Activated CD8-positive, alpha-beta T cell treated with anti-CD3 and anti-CD28 coated beads for 36 hours (primary cell): Measurements from ENCODE around the gene TNS1. TPM values are rescaled to one million over a fixed set of nuclear protein-coding genes. Genes with fewer than 3 reads are reported as not detected.

Experiments used
- ATAC-seq: fragments of 200-7000 bp; cut with Tn5 transposase; one replicate; pipeline ENCODE4 v1.10.0; 2021; ENCODE audit warnings: mild to moderate bottlenecking, moderate library complexity
- CTCF ChIA-PET: fragments of 350-600 bp; sonication (Branson Sonifier 250); formaldehyde crosslinking; loops from one replicate; lab custom pipeline; 2021; ENCODE audit warnings: antibody characterized with exemption; lab: Charles Lee
- POLR2A ChIA-PET: fragments of 350-600 bp; sonication (Branson Sonifier 250); formaldehyde crosslinking; loops from one replicate; lab custom pipeline; 2021; ENCODE audit warnings: antibody characterized with exemption; lab: Charles Lee
- DNase-seq: peaks from one replicate; pipeline ENCODE4 v3.0.0-alpha.2; 2020
- H3K27ac Mint-ChIP-seq: one replicate; pipeline ENCODE4 v1.8.0; 2021; ENCODE audit warnings: mild to moderate bottlenecking, mixed read lengths
- H3K27me3 Mint-ChIP-seq: one replicate; pipeline ENCODE4 v1.8.0; 2021; ENCODE audit warnings: mixed read lengths
- H3K36me3 Mint-ChIP-seq: one replicate; pipeline ENCODE4 v1.8.0; 2021; ENCODE audit warnings: low read depth, mixed read lengths
- H3K4me1 Mint-ChIP-seq: one replicate; pipeline ENCODE4 v1.8.0; 2021; ENCODE audit warnings: low read depth, mixed read lengths
- H3K4me3 Mint-ChIP-seq: one replicate; pipeline ENCODE4 v1.8.0; 2021; ENCODE audit warnings: mild to moderate bottlenecking, moderate library complexity, mixed read lengths
- H3K9me3 Mint-ChIP-seq: one replicate; pipeline ENCODE4 v1.8.0; 2021; ENCODE audit warnings: mixed read lengths
- CTCF ChIP-seq: fragments of 200-600 bp; IDR thresholded peaks from one replicate; pipeline ENCODE4 v1.8.0; 2022; ENCODE audit warnings: antibody characterized with exemption, mild to moderate bottlenecking
- intact Hi-C: fragments of 100-400 bp; cut with micrococcal nuclease; formaldehyde crosslinking; loops from one replicate; pipeline ENCODE4 v1.10.0; 2022
- total RNA-seq, 2 experiments: library from RNA; stranded (reverse); gene quantifications; one replicate each; pipeline ENCODE4 v1.2.3, GENCODE V29; 2021

Gene TNS1
- total RNA-seq, 2 experiments from 2014 or later = 1.8 to 2.0 TPM

- DNase-seq = no peak
- ChIA-PET POLR2A (no interaction called here), CTCF (interaction anchor here (1.8 to 2.5 kb wide), 3 partner anchors 58 to 155 kb away, joined by 5 to 8 read pairs (median 7); no protein-coding TSS in a partner anchor)
- Mint-ChIP-seq H3K4me3 (no peak overlapping the region), H3K27ac (no peak overlapping the region), H3K27me3 (peaks cover 22% of the 10 kb centered on the region), H3K36me3 (no peaks in the 10 kb centered on the region), H3K4me1 (no peaks in the 10 kb centered on the region), H3K9me3 (no peaks in the 10 kb centered on the region)
- intact Hi-C loops = no loop called here
- TF ChIP-seq CTCF = no peak
- no peak for ATAC-seq
Measured at GRCh38 chr2:217944366-217944765, 58.4 kb downstream of the TNS1 start.

GRCh38 chr2:217943446-217944321 is 59.1 kb downstream of the TNS1 start:
- H3K4me1 Mint-ChIP-seq = no peaks in the 10 kb centered on the region
- no peaks in the 10 kb centered on the region for H3K9me3 Mint-ChIP-seq
- no peak overlapping the region for H3K27ac Mint-ChIP-seq
- H3K36me3 Mint-ChIP-seq = no peaks in the 10 kb centered on the region
- intact Hi-C loops = no loop called here
- peaks cover 22% of the 10 kb centered on the region for H3K27me3 Mint-ChIP-seq
- DNase-seq (peak; percentile 19), ATAC-seq (peak; percentile 76)
- TF ChIP-seq CTCF = no peak
- H3K4me3 Mint-ChIP-seq = no peak overlapping the region
- ChIA-PET CTCF (interaction anchor here (1.8 to 2.5 kb wide), 3 partner anchors 57 to 154 kb away, joined by 5 to 8 read pairs (median 7); no protein-coding TSS in a partner anchor), POLR2A (no interaction called here)

- CTCF ChIA-PET = interaction anchor here (1.8 to 2.3 kb wide), 2 partner anchors 69 to 153 kb away, joined by 5 to 7 read pairs; no protein-coding TSS in a partner anchor
- Mint-ChIP-seq H3K27ac (no peak overlapping the region), H3K9me3 (no peaks in the 10 kb centered on the region), H3K27me3 (peaks cover 22% of the 10 kb centered on the region), H3K36me3 (no peaks in the 10 kb centered on the region), H3K4me1 (no peaks in the 10 kb centered on the region), H3K4me3 (no peak overlapping the region)
- ATAC-seq = no peak
- no peak for DNase-seq
- TF ChIP-seq CTCF = no peak
- POLR2A ChIA-PET = no interaction called here
- intact Hi-C loops = no loop called here
Measured at GRCh38 chr2:217942731-217943335, 60.0 kb downstream of the TNS1 start.

- ChIA-PET POLR2A (no interaction called here), CTCF (no interaction called here)
- no peak for TF ChIP-seq CTCF
- ATAC-seq (no peak), DNase-seq (no peak)
- Mint-ChIP-seq H3K9me3 (no peaks in the 10 kb centered on the region), H3K4me1 (no peaks in the 10 kb centered on the region), H3K27me3 (peaks cover 18% of the 10 kb centered on the region), H3K4me3 (no peak overlapping the region), H3K36me3 (no peaks in the 10 kb centered on the region), H3K27ac (no peak overlapping the region)
- intact Hi-C loops = no loop called here
Measured at GRCh38 chr2:217941886-217942728, 60.7 kb downstream of the TNS1 start.
